Esophagus muscularis mucosa (tissue), 3 donors: ENCODE results near the gene PLCG2.

Experiments
- CTCF ChIP-seq, 3 experiments: fragments of 200-600 bp in 2 of 3; fragments of 450-650 bp in 1 of 3; sonication (generic) in 2 of 3; IDR thresholded peaks; one replicate each; pipeline ENCODE4 v1.5.1; 2017 to 2019; ENCODE audit warnings: antibody characterized with exemption in 3 of 3, mild to moderate bottlenecking in 2 of 3, moderate library complexity in 1 of 3
- POLR2A ChIP-seq: fragments of 450-650 bp; IDR thresholded peaks from one replicate; pipeline ENCODE4 v1.6.1; 2017; ENCODE audit warnings: antibody characterized with exemption, moderate library complexity, mild to moderate bottlenecking, low read depth
- POLR2AphosphoS5 ChIP-seq, 2 donors: sonication (generic); formaldehyde crosslinking; IDR thresholded peaks; one replicate each; pipeline ENCODE4 v1.6.1; 2017; ENCODE audit warnings: antibody characterized with exemption in 2 of 2

- TF ChIP-seq POLR2A (no peak), CTCF (IDR thresholded peaks at IDR 0.05) (no peak), POLR2AphosphoS5 (IDR thresholded peaks at IDR 0.05) (no peak)
These were observed 188.3 kb downstream of the PLCG2 start for GRCh38 chr16:81967358-81967757.
